H1 (cell line): ENCODE results near the gene STX16. TPM values are rescaled to one million over a fixed set of nuclear protein-coding genes. Genes with fewer than 3 reads are reported as not detected.

Experiments used
- KDM4A ChIP-seq: IDR thresholded peaks from one replicate; pipeline ENCODE4 v1.7.1; 2012; ENCODE audit warnings: low read depth, mild to moderate bottlenecking, moderate library complexity, low read length, inconsistent platforms; ENCODE audit not compliant: severe bottlenecking
- POLR2A ChIP-seq, 2 experiments: IDR thresholded peaks; 1 replicate in 1 of 2; 2 replicates in 1 of 2; pipeline ENCODE4 v1.6.1; 2011; ENCODE audit warnings: low read depth in 2 of 2, low read length in 2 of 2, mild to moderate bottlenecking in 2 of 2; ENCODE audit errors: control extremely low read depth in 1 of 2
- RNF2 ChIP-seq: fragments of 200-900, 300-1000 bp; sonication (generic); IDR thresholded peaks from 2 replicates; pipeline ENCODE4 v1.7.1; 2016; ENCODE audit warnings: borderline replicate concordance, low read depth, mild to moderate bottlenecking, antibody characterized with exemption, low read length; ENCODE audit not compliant: poor library complexity, severe bottlenecking; ENCODE audit errors: missing control alignments
- polyA plus RNA-seq, 7 experiments: library from polyadenylated mRNA; depleted of rRNA in 3 of 7; stranded (reverse) in 5 of 7; unstranded in 2 of 7; fragments of >200 nt in 5 of 7; fragments of 200-250 nt in 2 of 7; gene quantifications; 1 replicate in 5 of 7; 2 replicates in 1 of 7; 4 replicates in 1 of 7; pipeline versions ENCODE4 v1.2.1 to v1.2.3, GENCODE V29; 2011 to 2013; ENCODE audit warnings: missing spikeins in 2 of 7, mixed read lengths in 2 of 7
- total RNA-seq: library from RNA; stranded (reverse); fragmentation: NEBNext Ultra II Directional; extraction: Animal tissue kit (Norgen Biotek cat#: 25700); gene quantifications from 2 replicates; pipeline ENCODE4 v1.2.1, GENCODE V29; 2021

STX16 gene
- total and polyA plus RNA-seq, 2 of the 8 experiments (the other 6 are each of a cell fraction or from before 2014, with no cell fraction given): 45.2 to 61.6 TPM

DNA sequence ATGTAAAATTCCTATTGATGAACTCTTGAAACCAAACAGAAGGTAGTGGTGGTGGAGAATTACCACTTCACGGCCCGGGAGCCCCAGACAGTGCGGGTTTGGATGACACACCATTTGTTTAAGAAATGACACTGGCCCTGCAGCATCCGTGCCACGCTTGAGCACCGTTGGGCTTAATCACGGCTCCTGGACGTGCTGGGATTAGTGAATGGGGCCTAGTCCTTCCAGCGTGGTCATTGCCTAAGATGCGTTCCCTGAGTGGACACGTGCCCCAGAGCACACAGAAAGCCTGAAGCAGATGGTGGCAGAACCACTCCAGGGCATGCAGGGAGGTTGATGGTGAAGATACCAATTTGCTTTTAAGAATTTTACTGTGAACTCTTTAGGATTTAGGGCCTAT lies 14.5 kb downstream of the STX16 start (continued):
- no peak for TF ChIP-seq RNF2
- no peak for TF ChIP-seq KDM4A
- TF ChIP-seq POLR2A (IDR thresholded peaks at IDR 0.05; ENCODE audit: control extremely low read depth in 1 of 2, low read depth in 2 of 2, low read length in 2 of 2): no peak
